ENCODE measurements around the gene HPSE2.

Gene HPSE2

DNA sequence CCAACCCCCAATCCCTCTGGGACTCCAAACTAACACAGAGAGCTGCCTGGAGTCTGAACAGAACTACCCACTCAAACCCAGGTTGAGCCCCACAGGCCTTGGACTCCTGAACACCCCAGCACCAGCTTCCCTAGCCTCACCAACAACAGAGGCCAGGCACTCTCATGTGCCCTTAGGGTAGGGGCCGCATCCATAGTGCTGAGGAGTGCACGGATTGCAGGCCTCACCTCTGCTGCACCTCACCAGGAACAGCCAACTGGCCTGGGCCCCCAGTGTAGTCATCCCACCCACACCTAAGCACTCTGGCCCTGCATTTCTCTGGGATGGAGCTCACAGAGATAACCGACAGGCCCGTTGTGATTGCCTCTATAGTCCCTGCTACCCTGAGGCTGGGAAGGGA is 194.2 kb downstream of the HPSE2 start:
- Histone ChIP-seq H3K9me3 (ENCODE audit: insufficient read depth, low read length, severe bottlenecking) (peaks cover 4% of the 10 kb centered on the region), H3K4me1 (ENCODE audit: insufficient read depth, low read length) (no peaks in the 10 kb centered on the region), H3K4me3 (ENCODE audit: low read depth in 1 of 2, low read length in 2 of 2) (no peak overlapping the region), H3K27me3 (ENCODE audit: insufficient read depth, low read length, poor library complexity) (no peaks in the 10 kb centered on the region), H3K9ac (ENCODE audit: low read depth, low read length) (no peak overlapping the region), H3K4me2 (ENCODE audit: insufficient read depth, low read length) (no peak overlapping the region), H4K20me1 (ENCODE audit: insufficient read depth, low read length) (no peaks in the 10 kb centered on the region), H3K36me3 (ENCODE audit: insufficient read depth, low read length) (no peaks in the 10 kb centered on the region), H2AFZ (ENCODE audit: low read depth, low read length) (no peak overlapping the region), H3K79me2 (ENCODE audit: insufficient read depth, low read length) (no peaks in the 10 kb centered on the region), H3K27ac (ENCODE audit: low read length) (no peak overlapping the region)
- no peak for ATAC-seq (ENCODE audit: insufficient read depth, low read depth)
- DNase-seq = no peak
- TF ChIP-seq, protein P1, sequence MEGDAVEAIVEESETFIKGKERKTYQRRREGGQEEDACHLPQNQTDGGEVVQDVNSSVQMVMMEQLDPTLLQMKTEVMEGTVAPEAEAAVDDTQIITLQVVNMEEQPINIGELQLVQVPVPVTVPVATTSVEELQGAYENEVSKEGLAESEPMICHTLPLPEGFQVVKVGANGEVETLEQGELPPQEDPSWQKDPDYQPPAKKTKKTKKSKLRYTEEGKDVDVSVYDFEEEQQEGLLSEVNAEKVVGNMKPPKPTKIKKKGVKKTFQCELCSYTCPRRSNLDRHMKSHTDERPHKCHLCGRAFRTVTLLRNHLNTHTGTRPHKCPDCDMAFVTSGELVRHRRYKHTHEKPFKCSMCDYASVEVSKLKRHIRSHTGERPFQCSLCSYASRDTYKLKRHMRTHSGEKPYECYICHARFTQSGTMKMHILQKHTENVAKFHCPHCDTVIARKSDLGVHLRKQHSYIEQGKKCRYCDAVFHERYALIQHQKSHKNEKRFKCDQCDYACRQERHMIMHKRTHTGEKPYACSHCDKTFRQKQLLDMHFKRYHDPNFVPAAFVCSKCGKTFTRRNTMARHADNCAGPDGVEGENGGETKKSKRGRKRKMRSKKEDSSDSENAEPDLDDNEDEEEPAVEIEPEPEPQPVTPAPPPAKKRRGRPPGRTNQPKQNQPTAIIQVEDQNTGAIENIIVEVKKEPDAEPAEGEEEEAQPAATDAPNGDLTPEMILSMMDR (IDR thresholded peaks at IDR 0.05; ENCODE audit: borderline replicate concordance, extremely low read depth, low read length, poor library complexity, severe bottlenecking) = no peak
- no peak for TF ChIP-seq EZH2 (IDR thresholded peaks at IDR 0.05; ENCODE audit: borderline replicate concordance, low read depth, low read length, severe bottlenecking)

DNA sequence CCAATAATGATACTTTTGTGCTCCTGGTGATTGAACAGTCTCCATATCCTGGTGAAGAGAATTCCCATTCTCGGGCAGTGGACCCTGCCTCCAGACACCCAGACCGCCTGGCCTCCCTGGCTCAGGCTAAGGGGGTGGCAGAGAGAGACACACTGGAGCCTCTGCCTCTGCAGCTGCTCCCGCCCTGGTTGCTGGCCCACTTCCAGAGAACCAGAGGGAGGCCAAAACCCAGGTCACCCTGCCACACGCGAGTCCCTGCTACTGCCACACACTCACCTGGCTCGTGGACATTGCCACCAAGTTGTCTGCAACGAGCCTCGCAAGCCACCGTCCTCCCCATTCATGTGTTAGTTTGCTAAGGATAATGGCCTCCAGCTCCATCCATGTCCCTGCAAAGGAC is 221.8 kb downstream of the HPSE2 start:
- no peak overlapping the region for H3K4me2 ChIP-seq (ENCODE audit: insufficient read depth, low read length)
- H3K36me3 ChIP-seq (ENCODE audit: insufficient read depth, low read length) = no peaks in the 10 kb centered on the region
- H4K20me1 ChIP-seq (ENCODE audit: insufficient read depth, low read length) = no peaks in the 10 kb centered on the region
- DNase-seq (no peak), ATAC-seq (ENCODE audit: insufficient read depth, low read depth) (no peak)
- no peak overlapping the region for H3K9ac ChIP-seq (ENCODE audit: low read depth, low read length)
- no peak overlapping the region for H3K4me3 ChIP-seq (ENCODE audit: low read depth in 1 of 2, low read length in 2 of 2)
- H3K27ac ChIP-seq (ENCODE audit: low read length) = no peak overlapping the region
- H2AFZ ChIP-seq (ENCODE audit: low read depth, low read length) = no peak overlapping the region
- H3K9me3 ChIP-seq (ENCODE audit: insufficient read depth, low read length, severe bottlenecking) = no peaks in the 10 kb centered on the region
- TF ChIP-seq, protein P1 (IDR thresholded peaks at IDR 0.05; ENCODE audit: borderline replicate concordance, extremely low read depth, low read length, poor library complexity, severe bottlenecking) = no peak
- H3K79me2 ChIP-seq (ENCODE audit: insufficient read depth, low read length) = no peaks in the 10 kb centered on the region
- no peaks in the 10 kb centered on the region for H3K27me3 ChIP-seq (ENCODE audit: insufficient read depth, low read length, poor library complexity)
- H3K4me1 ChIP-seq (ENCODE audit: insufficient read depth, low read length) = no peaks in the 10 kb centered on the region

DNA sequence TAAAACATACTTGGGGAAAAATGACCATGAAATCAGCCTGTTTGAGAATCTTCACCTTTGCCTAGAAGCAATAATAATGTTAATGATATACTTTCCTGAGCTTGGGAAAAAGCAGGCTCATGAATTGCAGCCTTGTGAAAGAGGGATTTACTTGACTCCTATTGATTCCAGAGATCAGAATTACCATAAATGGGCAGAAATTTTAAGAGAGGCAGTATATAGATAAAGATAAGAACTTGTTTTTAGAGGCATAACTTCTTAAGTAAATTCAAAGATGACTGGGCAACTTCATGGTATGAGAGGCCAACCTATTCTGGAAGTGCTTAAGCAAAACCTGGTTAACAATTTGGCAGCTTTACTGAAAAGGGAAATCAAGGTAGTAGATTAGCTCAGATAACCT is 225.4 kb downstream of the HPSE2 start:
- no peak for TF ChIP-seq EZH2 (IDR thresholded peaks at IDR 0.05; ENCODE audit: borderline replicate concordance, low read depth, low read length, severe bottlenecking)
- TF ChIP-seq, protein P1 (IDR thresholded peaks at IDR 0.05; ENCODE audit: borderline replicate concordance, extremely low read depth, low read length, poor library complexity, severe bottlenecking) = no peak
- H3K27ac ChIP-seq (ENCODE audit: low read length) = no peak overlapping the region
- no peak overlapping the region for H3K9ac ChIP-seq (ENCODE audit: low read depth, low read length)
- H3K9me3 ChIP-seq (ENCODE audit: insufficient read depth, low read length, severe bottlenecking) = peaks cover 11% of the 10 kb centered on the region
- H2AFZ ChIP-seq (ENCODE audit: low read depth, low read length) = no peak overlapping the region
- ATAC-seq (ENCODE audit: insufficient read depth, low read depth) (no peak), DNase-seq (no peak)
- H3K4me1 ChIP-seq (ENCODE audit: insufficient read depth, low read length) = no peaks in the 10 kb centered on the region
- H3K27me3 ChIP-seq (ENCODE audit: insufficient read depth, low read length, poor library complexity) = no peaks in the 10 kb centered on the region
- no peaks in the 10 kb centered on the region for H3K36me3 ChIP-seq (ENCODE audit: insufficient read depth, low read length)
- no peaks in the 10 kb centered on the region for H3K79me2 ChIP-seq (ENCODE audit: insufficient read depth, low read length)
- no peak overlapping the region for H3K4me3 ChIP-seq (ENCODE audit: low read depth in 1 of 2, low read length in 2 of 2)
- no peaks in the 10 kb centered on the region for H4K20me1 ChIP-seq (ENCODE audit: insufficient read depth, low read length)
- no peak overlapping the region for H3K4me2 ChIP-seq (ENCODE audit: insufficient read depth, low read length)

DNA sequence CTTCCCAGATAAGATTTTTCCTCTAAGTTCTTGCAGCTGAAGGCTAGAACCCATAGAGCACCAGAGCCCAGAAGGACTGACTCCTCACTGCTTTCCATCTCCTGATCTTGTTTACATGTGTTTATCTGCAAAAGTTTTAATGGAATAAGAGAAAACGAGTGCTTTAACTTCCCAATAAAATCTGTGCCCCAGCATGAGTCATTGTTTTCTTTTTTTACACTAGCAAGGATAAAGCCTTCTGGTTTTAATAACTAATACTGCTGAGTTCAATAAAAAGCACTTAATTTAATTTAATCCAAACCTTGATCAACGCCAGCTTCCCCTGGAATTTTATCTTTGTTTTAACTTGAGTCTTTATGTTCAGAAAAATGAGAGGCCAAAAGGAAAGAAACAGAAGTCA is 227.6 kb downstream of the HPSE2 start:
- TF ChIP-seq, protein P1 (IDR thresholded peaks at IDR 0.05; ENCODE audit: borderline replicate concordance, extremely low read depth, low read length, poor library complexity, severe bottlenecking) = no peak
- TF ChIP-seq EZH2 (IDR thresholded peaks at IDR 0.05; ENCODE audit: borderline replicate concordance, low read depth, low read length, severe bottlenecking) = no peak
- Histone ChIP-seq H3K36me3 (ENCODE audit: insufficient read depth, low read length) (no peaks in the 10 kb centered on the region), H3K4me1 (ENCODE audit: insufficient read depth, low read length) (no peaks in the 10 kb centered on the region), H4K20me1 (ENCODE audit: insufficient read depth, low read length) (no peaks in the 10 kb centered on the region), H3K27me3 (ENCODE audit: insufficient read depth, low read length, poor library complexity) (no peaks in the 10 kb centered on the region), H3K9ac (ENCODE audit: low read depth, low read length) (no peak overlapping the region), H3K4me3 (ENCODE audit: low read depth in 1 of 2, low read length in 2 of 2) (no peak overlapping the region), H3K27ac (ENCODE audit: low read length) (no peak overlapping the region), H3K9me3 (ENCODE audit: insufficient read depth, low read length, severe bottlenecking) (peaks cover 11% of the 10 kb centered on the region), H3K4me2 (ENCODE audit: insufficient read depth, low read length) (no peak overlapping the region), H2AFZ (ENCODE audit: low read depth, low read length) (no peak overlapping the region), H3K79me2 (ENCODE audit: insufficient read depth, low read length) (no peaks in the 10 kb centered on the region)
- DNase-seq (no peak), ATAC-seq (ENCODE audit: insufficient read depth, low read depth) (no peak)

Measured in DND-41 (cell line).